SH-SY5Y (cell line): Measurements from ENCODE around the gene LYPD6B.

ENCODE experiments used
- GATA2 ChIP-seq: IDR thresholded peaks from 2 replicates; pipeline ENCODE4 v1.6.1; 2011; ENCODE audit warnings: mild to moderate bottlenecking, low read depth, low read length
- GATA3 ChIP-seq: IDR thresholded peaks from 2 replicates; pipeline ENCODE4 v1.6.1; 2011; ENCODE audit warnings: low read depth, mild to moderate bottlenecking, low read length, moderate library complexity

Gene LYPD6B

GRCh38 chr2:149021271-149021719, 17.2 kb upstream of the LYPD6B start:
- TF ChIP-seq GATA3 (no peak), GATA2 (no peak)

DNA sequence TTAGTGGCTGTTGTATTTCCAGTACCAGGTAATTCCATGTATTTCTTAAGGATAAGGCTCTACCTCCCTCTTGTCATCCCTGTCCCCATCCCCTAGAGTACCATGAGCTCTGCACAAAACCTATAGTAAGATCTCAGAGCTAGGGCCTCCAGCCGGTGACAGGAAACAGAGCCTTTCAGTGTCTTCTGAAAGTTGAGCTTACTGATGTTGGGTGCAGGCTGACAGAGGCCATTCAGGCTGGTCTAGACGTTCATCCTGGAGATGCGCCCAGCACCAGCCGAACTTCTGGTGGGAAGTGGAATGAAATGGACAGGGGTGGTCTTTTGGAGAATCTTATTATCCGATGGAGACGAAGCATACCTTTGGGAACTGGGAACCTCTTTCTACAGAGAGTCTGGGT, 16.7 kb upstream of the LYPD6B start:
- TF ChIP-seq GATA2 (no peak), GATA3 (no peak)

- TF ChIP-seq GATA3 (no peak), GATA2 (no peak)
These were observed 15.4 kb upstream of the LYPD6B start for GRCh38 chr2:149023091-149023490.

DNA sequence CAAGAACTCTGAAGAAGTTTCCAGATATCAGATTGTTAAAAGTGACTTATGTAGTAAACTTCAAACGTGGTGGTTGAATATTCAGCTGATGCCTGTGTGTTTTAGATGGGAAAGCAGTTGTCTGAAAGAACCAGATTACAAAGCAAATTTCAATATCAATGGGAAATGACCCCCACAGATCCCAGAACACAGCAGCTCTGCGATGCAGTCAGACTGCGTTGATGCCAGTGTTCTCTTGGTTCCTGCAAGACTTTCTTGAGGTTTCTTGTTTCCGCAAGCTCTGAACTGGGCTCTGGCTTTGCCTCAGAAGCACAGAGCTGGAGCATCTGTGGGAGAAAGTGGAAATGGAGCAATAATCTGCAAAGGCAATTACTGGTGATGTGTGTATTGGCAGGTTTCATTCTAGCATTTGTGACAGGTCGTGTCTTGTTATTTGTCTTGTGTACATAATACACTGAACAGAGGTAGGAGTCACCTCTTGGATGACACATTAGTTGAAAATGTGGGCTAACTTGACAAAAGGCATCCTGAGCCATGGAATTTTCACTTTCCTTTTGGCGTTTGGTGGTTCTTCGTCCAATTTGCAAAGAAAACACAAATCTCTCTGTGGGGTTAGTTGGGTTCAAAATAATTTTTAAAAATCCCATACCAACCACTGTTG, 10.8 kb upstream of the LYPD6B start:
- TF ChIP-seq GATA3 (no peak), GATA2 (no peak)

DNA sequence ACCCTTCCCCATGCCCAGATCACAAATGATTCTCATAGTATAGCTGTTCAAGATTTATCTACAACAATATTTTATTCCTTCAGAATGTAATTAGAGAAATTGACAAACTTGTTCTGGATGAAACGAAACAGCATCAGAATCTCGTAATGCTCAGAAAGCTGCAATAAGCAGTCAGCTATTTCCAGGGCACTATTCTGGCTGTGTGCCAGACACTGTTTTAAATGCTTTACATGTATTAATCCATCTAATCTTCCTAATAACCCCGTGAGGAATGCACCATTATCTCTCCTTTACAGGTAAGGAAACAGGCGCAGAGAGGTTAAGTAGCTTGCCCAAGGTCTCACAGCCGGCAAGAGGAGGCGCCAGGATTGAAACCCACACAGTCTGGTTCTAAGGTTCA, 10.1 kb upstream of the LYPD6B start:
- TF ChIP-seq GATA3 (no peak), GATA2 (no peak)

GRCh38 chr2:149028891-149029290, 9.6 kb upstream of the LYPD6B start:
- no peak for TF ChIP-seq GATA3
- no peak for TF ChIP-seq GATA2

- no peak for TF ChIP-seq GATA3
- TF ChIP-seq GATA2: no peak
These were observed 9.1 kb upstream of the LYPD6B start for GRCh38 chr2:149029307-149029965.

DNA sequence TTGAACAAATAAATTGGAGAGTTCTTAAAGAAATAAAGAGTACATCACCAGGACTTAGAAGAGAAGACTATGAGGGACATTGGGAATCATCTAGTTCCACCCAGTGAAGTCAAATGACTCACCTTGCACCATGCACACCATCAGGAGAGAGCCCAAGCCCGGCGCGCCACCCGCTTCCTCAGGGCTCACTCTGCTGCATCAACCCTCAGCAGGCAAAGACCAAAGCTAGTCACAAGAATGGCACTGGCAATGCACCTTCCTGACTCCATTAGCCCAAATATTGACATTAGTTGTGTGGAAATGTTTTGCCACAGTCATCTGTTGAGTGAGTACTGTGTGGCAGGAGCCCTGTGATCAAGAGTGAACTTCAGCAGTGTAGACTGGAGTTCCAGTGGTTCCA, 7.1 kb upstream of the LYPD6B start:
- TF ChIP-seq GATA2: no peak
- no peak for TF ChIP-seq GATA3

DNA sequence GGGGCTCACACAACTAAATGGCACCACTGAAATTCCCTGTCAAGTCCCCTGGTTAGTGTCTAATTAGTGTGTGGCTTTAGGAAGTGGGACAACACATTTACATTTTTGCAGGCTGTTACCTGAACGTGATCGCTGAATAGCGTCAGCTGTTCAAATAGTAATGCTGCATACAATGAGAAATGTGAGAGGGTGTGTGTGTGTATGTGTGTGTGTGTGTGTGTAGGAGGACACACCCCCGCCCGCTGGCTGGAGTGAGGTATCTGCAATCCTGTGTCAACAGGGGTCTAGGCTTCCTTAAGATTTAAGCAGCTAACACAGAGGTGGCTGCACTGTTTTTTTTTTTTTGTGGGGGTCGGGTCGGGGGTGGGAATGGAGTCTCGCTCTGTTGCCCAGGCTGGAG, 4.8 kb upstream of the LYPD6B start:
- TF ChIP-seq GATA2 (no peak), GATA3 (no peak)

DNA sequence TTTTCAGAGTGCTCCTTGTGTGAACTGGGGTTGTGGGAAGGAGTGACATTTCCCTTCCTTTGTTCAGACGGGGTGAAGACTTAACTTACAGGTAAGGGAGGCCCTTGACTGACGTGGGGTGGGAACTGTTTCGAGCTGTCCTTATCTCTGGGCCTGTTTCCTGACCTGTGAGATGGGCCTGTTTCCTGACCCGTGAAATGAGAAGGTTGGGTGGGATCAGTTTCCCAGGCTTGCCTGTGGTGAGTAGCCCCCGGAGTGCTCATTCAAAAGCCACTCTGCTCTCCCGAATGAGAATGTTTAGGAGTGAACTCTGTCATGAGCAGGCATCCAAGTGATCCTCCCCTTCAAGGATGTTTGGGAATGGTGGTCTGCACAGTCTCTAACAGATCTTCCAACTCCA, 4.1 kb upstream of the LYPD6B start:
- TF ChIP-seq GATA3: no peak
- no peak for TF ChIP-seq GATA2

GRCh38 chr2:149036507-149037293, 1.8 kb upstream of the LYPD6B start:
- TF ChIP-seq GATA3: no peak
- no peak for TF ChIP-seq GATA2

DNA sequence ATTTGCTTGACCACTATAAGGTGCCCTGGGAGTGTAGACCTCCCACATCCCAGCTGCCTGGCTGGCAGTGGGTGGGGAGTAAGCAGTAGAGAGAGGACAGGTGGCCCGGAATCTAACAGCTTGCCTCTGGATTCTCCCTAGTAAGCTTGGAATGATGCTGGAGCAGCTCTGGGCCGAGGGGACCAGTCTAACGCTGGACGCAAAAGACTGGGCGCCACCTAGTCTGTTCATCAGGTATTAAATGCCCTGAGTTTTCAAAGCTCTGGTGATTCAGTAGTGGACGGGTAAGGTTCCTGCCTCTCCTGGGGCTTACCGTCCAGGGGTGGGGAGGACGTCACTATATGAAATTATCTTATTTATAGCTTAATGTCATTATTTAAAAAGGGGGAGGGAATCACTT, 648 bp upstream of the LYPD6B start:
- TF ChIP-seq GATA3: no peak
- TF ChIP-seq GATA2: no peak

GRCh38 chr2:149039213-149039724, 770 bp downstream of the LYPD6B start:
- no peak for TF ChIP-seq GATA2

DNA sequence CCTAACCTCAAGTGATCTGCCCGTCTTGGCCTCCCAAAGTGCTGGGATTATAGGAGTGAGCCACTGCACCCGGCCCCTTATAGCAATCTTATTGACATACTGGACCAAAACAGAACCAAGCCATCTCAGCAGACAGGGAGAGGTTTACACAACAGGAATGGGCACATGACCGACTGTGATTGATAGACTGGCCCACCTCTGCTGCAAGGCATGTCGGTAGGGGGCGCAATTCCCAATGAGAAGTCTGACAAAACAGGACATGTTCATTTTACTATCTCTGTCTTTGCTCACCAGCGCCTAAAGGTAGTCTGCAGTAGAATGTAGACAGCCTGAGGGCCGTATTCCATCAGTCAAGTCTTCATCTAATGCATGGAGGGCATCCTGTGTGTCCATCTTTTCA, 2.0 kb downstream of the LYPD6B start:
- TF ChIP-seq GATA2: no peak
- TF ChIP-seq GATA3: no peak

- TF ChIP-seq GATA3 (no peak), GATA2 (no peak)
These were observed 3.0 kb downstream of the LYPD6B start for GRCh38 chr2:149041482-149041881.

GRCh38 chr2:149042881-149043280, 4.4 kb downstream of the LYPD6B start:
- TF ChIP-seq GATA2 (no peak), GATA3 (no peak)
